GM23338 (cell line): Measurements from ENCODE around the gene ETV3. TPM values are rescaled to one million over a fixed set of nuclear protein-coding genes. Genes with fewer than 3 reads are reported as not detected.

Source experiments
- ATAC-seq: fragments of 200-7000 bp; cut with Tn5 transposase; 3 replicates; pipeline ENCODE4 v1.9.1; 2020
- DNase-seq: peaks from one replicate; pipeline ENCODE4 v3.0.0-alpha.2; 2015; ENCODE audit warnings: low spot score
- H2AFZ ChIP-seq: fragments of 200-600 bp; sonication (generic); 2 replicates; pipeline ENCODE4 v1.8.0; 2016; ENCODE audit warnings: antibody characterized with exemption, mild to moderate bottlenecking, moderate library complexity
- H3F3A ChIP-seq: fragments of 200-600 bp; sonication (generic); replicated peaks from 2 replicates; pipeline ENCODE4 v1.8.0; 2017; ENCODE audit warnings: antibody characterized with exemption, mixed run types, low read depth
- H3K27ac ChIP-seq: fragments of 200-600 bp; sonication (generic); 2 replicates; pipeline ENCODE4 v1.6.1; 2016; ENCODE audit warnings: low read depth
- H3K27me3 ChIP-seq: fragments of 200-600 bp; sonication (generic); 2 replicates; pipeline ENCODE4 v1.8.0; 2016; ENCODE audit warnings: mild to moderate bottlenecking, mixed run types, moderate library complexity; ENCODE audit not compliant: insufficient read depth
- H3K36me3 ChIP-seq: fragments of 200-600 bp; sonication (generic); 2 replicates; pipeline ENCODE4 v1.8.0; 2016; ENCODE audit warnings: mild to moderate bottlenecking; ENCODE audit not compliant: insufficient read depth
- H3K4me1 ChIP-seq: fragments of 200-600 bp; sonication (generic); 2 replicates; pipeline ENCODE4 v1.8.0; 2016; ENCODE audit warnings: mild to moderate bottlenecking, moderate library complexity; ENCODE audit not compliant: insufficient read depth
- H3K4me2 ChIP-seq: fragments of 200-600 bp; sonication (generic); 2 replicates; pipeline ENCODE4 v1.7.1; 2017; ENCODE audit warnings: mixed run types
- H3K4me3 ChIP-seq: fragments of 200-600 bp; sonication (generic); 2 replicates; pipeline ENCODE4 v1.6.1; 2016; ENCODE audit warnings: mixed run types
- H3K79me2 ChIP-seq: fragments of 200-600 bp; sonication (generic); replicated peaks from 2 replicates; pipeline ENCODE4 v1.8.0; 2017; ENCODE audit warnings: mild to moderate bottlenecking; ENCODE audit not compliant: insufficient read depth
- H3K9me2 ChIP-seq: fragments of 200-600 bp; sonication (generic); 2 replicates; pipeline ENCODE4 v1.8.0; 2017; ENCODE audit not compliant: insufficient read depth
- H4K20me1 ChIP-seq: fragments of 200-600 bp; sonication (generic); replicated peaks from 2 replicates; pipeline ENCODE4 v1.8.0; 2017; ENCODE audit warnings: mild to moderate bottlenecking; ENCODE audit not compliant: insufficient read depth
- H3K27ac Mint-ChIP-seq: 2 replicates; pipeline ENCODE4 v1.8.0; 2020; ENCODE audit warnings: inconsistent platforms, mild to moderate bottlenecking, moderate library complexity, mixed read lengths
- H3K27me3 Mint-ChIP-seq: 3 replicates; pipeline ENCODE4 v1.8.0; 2022; ENCODE audit warnings: low read depth, mild to moderate bottlenecking, moderate library complexity, mixed read lengths, inconsistent platforms; ENCODE audit not compliant: insufficient read depth, poor library complexity
- H3K36me3 Mint-ChIP-seq: 3 replicates; pipeline ENCODE4 v1.8.0; 2021; ENCODE audit warnings: low read depth, mild to moderate bottlenecking, inconsistent platforms, moderate library complexity, mixed read lengths
- H3K4me1 Mint-ChIP-seq: 3 replicates; pipeline ENCODE4 v1.8.0; 2020; ENCODE audit warnings: mild to moderate bottlenecking, inconsistent platforms, mixed read lengths
- H3K4me3 Mint-ChIP-seq: 3 replicates; pipeline ENCODE4 v1.8.0; 2021; ENCODE audit warnings: moderate library complexity, mild to moderate bottlenecking, inconsistent platforms, mixed read lengths
- H3K9me3 Mint-ChIP-seq: 3 replicates; pipeline ENCODE4 v1.8.0; 2020; ENCODE audit warnings: moderate library complexity, mild to moderate bottlenecking, inconsistent platforms, mixed read lengths
- CREB1 ChIP-seq: fragments of 250-450 bp; sonication (Bioruptor Pico); IDR thresholded peaks from 2 replicates; pipeline ENCODE4 v1.5.0; 2020; ENCODE audit warnings: low read depth, mild to moderate bottlenecking, moderate library complexity
- EZH2 ChIP-seq: fragments of 200-600 bp; sonication (generic); IDR thresholded peaks from one replicate; pipeline ENCODE4 v1.8.0; 2017; ENCODE audit warnings: antibody characterized with exemption, mild to moderate bottlenecking, low read depth; ENCODE audit not compliant: unreplicated experiment
- EZH2phosphoT487 ChIP-seq: fragments of 200-600 bp; sonication (generic); IDR thresholded peaks from one replicate; pipeline ENCODE4 v1.8.1; 2018; ENCODE audit warnings: antibody characterized with exemption; ENCODE audit not compliant: unreplicated experiment
- JUNB ChIP-seq: IDR thresholded peaks from one replicate; pipeline ENCODE4 v1.6.1; 2016; ENCODE audit warnings: antibody characterized with exemption; ENCODE audit not compliant: unreplicated experiment
- NANOG ChIP-seq: IDR thresholded peaks from 2 replicates; pipeline ENCODE4 v1.6.1; 2016; ENCODE audit warnings: antibody characterized with exemption, borderline replicate concordance
- POLR2AphosphoS5 ChIP-seq: IDR thresholded peaks from 2 replicates; pipeline ENCODE4 v1.6.1; 2016; ENCODE audit warnings: antibody characterized with exemption, low read depth
- STAT1 ChIP-seq: IDR thresholded peaks from one replicate; pipeline ENCODE4 v1.6.1; 2016; ENCODE audit warnings: antibody characterized with exemption; ENCODE audit not compliant: unreplicated experiment
- ZNF114 ChIP-seq: fragments of 250-450 bp; sonication (Bioruptor Pico); IDR thresholded peaks from 2 replicates; pipeline ENCODE4 v1.5.0; 2020; ENCODE audit warnings: mild to moderate bottlenecking, moderate library complexity
- ZNF331 ChIP-seq: fragments of 250-450 bp; sonication (Bioruptor Pico); IDR thresholded peaks from 2 replicates; pipeline ENCODE4 v1.5.0; 2020; ENCODE audit warnings: low read depth, mild to moderate bottlenecking, moderate library complexity
- polyA plus RNA-seq: library from polyadenylated mRNA; unstranded; fragments of >200 nt; fragmentation: Nextera tagmentation; extraction: Ambion mirVana; gene quantifications from 2 replicates; pipeline ENCODE4 v1.2.1, GENCODE V29; 2016
- total RNA-seq: library from RNA; depleted of rRNA; stranded (reverse); fragments of >200 nt; shearing (Covaris generic); gene quantifications from 2 replicates; pipeline ENCODE4 v1.2.3, GENCODE V29; 2014
- TF ChIP-seq, protein P1 (sequence below): IDR thresholded peaks from one replicate; pipeline ENCODE4 v1.6.1; 2018; ENCODE audit warnings: antibody characterized with exemption; ENCODE audit not compliant: unreplicated experiment
- TF ChIP-seq, protein P2 (sequence below), 2 experiments: fragments of 200-600 bp in 1 of 2; sonication (generic) in 1 of 2; conservative IDR thresholded peaks; 2 replicates each; pipeline versions ENCODE4 v1.5.1 to v1.6.1; 2016 to 2017; ENCODE audit warnings: antibody characterized with exemption in 2 of 2, low read depth in 2 of 2, mild to moderate bottlenecking in 2 of 2, moderate library complexity in 1 of 2
- TF ChIP-seq, protein P3 (sequence below): IDR thresholded peaks from 2 replicates; pipeline ENCODE4 v1.6.1; 2016; ENCODE audit warnings: antibody characterized with exemption
- TF ChIP-seq, protein P4 (sequence below): fragments of 250-450 bp; sonication (Bioruptor Pico); IDR thresholded peaks from 2 replicates; pipeline ENCODE4 v1.5.0; 2020; ENCODE audit warnings: mild to moderate bottlenecking, moderate library complexity

ETV3 gene
- total and polyA plus RNA-seq, 2 experiments from 2014 or later = 8.1 to 19.6 TPM

DNA sequence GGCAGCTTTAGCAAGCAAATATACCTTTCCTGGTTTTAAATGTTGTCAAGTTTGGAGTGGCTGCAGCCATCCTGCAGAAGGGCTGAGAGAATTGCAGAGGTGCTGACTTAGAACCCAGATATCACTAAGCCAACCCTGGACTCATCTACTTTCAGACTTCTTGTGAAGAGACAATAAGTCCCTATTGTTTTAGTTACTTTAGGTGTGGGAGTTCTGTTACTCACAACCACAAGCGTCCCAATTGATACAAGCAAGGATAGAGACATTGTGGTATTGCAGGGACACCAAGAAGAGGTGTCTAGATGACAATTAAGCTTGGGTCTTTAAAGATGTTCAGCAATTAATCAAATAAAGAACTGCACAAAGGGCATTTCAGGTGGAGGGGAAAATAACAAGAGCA is 8.8 kb upstream of the ETV3 start:
- no peak for TF ChIP-seq CREB1
- TF ChIP-seq EZH2phosphoT487 = no peak
- TF ChIP-seq EZH2 = no peak
- no peak for TF ChIP-seq POLR2AphosphoS5
- TF ChIP-seq, protein P1, sequence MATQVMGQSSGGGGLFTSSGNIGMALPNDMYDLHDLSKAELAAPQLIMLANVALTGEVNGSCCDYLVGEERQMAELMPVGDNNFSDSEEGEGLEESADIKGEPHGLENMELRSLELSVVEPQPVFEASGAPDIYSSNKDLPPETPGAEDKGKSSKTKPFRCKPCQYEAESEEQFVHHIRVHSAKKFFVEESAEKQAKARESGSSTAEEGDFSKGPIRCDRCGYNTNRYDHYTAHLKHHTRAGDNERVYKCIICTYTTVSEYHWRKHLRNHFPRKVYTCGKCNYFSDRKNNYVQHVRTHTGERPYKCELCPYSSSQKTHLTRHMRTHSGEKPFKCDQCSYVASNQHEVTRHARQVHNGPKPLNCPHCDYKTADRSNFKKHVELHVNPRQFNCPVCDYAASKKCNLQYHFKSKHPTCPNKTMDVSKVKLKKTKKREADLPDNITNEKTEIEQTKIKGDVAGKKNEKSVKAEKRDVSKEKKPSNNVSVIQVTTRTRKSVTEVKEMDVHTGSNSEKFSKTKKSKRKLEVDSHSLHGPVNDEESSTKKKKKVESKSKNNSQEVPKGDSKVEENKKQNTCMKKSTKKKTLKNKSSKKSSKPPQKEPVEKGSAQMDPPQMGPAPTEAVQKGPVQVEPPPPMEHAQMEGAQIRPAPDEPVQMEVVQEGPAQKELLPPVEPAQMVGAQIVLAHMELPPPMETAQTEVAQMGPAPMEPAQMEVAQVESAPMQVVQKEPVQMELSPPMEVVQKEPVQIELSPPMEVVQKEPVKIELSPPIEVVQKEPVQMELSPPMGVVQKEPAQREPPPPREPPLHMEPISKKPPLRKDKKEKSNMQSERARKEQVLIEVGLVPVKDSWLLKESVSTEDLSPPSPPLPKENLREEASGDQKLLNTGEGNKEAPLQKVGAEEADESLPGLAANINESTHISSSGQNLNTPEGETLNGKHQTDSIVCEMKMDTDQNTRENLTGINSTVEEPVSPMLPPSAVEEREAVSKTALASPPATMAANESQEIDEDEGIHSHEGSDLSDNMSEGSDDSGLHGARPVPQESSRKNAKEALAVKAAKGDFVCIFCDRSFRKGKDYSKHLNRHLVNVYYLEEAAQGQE = no peak
- no peak for TF ChIP-seq ZNF331 (CRISPR knock-in tag)
- TF ChIP-seq ZNF114 (CRISPR knock-in tag) = no peak
- TF ChIP-seq, protein P2, sequence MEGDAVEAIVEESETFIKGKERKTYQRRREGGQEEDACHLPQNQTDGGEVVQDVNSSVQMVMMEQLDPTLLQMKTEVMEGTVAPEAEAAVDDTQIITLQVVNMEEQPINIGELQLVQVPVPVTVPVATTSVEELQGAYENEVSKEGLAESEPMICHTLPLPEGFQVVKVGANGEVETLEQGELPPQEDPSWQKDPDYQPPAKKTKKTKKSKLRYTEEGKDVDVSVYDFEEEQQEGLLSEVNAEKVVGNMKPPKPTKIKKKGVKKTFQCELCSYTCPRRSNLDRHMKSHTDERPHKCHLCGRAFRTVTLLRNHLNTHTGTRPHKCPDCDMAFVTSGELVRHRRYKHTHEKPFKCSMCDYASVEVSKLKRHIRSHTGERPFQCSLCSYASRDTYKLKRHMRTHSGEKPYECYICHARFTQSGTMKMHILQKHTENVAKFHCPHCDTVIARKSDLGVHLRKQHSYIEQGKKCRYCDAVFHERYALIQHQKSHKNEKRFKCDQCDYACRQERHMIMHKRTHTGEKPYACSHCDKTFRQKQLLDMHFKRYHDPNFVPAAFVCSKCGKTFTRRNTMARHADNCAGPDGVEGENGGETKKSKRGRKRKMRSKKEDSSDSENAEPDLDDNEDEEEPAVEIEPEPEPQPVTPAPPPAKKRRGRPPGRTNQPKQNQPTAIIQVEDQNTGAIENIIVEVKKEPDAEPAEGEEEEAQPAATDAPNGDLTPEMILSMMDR (conservative IDR thresholded peaks at IDR 0.05; ENCODE audit: low read depth in 2 of 2) = no peak
- no peak for TF ChIP-seq STAT1
- no peak for TF ChIP-seq JUNB
- TF ChIP-seq, protein P3, sequence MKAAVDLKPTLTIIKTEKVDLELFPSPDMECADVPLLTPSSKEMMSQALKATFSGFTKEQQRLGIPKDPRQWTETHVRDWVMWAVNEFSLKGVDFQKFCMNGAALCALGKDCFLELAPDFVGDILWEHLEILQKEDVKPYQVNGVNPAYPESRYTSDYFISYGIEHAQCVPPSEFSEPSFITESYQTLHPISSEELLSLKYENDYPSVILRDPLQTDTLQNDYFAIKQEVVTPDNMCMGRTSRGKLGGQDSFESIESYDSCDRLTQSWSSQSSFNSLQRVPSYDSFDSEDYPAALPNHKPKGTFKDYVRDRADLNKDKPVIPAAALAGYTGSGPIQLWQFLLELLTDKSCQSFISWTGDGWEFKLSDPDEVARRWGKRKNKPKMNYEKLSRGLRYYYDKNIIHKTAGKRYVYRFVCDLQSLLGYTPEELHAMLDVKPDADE = no peak
- no peak for TF ChIP-seq NANOG
- TF ChIP-seq, protein P4, sequence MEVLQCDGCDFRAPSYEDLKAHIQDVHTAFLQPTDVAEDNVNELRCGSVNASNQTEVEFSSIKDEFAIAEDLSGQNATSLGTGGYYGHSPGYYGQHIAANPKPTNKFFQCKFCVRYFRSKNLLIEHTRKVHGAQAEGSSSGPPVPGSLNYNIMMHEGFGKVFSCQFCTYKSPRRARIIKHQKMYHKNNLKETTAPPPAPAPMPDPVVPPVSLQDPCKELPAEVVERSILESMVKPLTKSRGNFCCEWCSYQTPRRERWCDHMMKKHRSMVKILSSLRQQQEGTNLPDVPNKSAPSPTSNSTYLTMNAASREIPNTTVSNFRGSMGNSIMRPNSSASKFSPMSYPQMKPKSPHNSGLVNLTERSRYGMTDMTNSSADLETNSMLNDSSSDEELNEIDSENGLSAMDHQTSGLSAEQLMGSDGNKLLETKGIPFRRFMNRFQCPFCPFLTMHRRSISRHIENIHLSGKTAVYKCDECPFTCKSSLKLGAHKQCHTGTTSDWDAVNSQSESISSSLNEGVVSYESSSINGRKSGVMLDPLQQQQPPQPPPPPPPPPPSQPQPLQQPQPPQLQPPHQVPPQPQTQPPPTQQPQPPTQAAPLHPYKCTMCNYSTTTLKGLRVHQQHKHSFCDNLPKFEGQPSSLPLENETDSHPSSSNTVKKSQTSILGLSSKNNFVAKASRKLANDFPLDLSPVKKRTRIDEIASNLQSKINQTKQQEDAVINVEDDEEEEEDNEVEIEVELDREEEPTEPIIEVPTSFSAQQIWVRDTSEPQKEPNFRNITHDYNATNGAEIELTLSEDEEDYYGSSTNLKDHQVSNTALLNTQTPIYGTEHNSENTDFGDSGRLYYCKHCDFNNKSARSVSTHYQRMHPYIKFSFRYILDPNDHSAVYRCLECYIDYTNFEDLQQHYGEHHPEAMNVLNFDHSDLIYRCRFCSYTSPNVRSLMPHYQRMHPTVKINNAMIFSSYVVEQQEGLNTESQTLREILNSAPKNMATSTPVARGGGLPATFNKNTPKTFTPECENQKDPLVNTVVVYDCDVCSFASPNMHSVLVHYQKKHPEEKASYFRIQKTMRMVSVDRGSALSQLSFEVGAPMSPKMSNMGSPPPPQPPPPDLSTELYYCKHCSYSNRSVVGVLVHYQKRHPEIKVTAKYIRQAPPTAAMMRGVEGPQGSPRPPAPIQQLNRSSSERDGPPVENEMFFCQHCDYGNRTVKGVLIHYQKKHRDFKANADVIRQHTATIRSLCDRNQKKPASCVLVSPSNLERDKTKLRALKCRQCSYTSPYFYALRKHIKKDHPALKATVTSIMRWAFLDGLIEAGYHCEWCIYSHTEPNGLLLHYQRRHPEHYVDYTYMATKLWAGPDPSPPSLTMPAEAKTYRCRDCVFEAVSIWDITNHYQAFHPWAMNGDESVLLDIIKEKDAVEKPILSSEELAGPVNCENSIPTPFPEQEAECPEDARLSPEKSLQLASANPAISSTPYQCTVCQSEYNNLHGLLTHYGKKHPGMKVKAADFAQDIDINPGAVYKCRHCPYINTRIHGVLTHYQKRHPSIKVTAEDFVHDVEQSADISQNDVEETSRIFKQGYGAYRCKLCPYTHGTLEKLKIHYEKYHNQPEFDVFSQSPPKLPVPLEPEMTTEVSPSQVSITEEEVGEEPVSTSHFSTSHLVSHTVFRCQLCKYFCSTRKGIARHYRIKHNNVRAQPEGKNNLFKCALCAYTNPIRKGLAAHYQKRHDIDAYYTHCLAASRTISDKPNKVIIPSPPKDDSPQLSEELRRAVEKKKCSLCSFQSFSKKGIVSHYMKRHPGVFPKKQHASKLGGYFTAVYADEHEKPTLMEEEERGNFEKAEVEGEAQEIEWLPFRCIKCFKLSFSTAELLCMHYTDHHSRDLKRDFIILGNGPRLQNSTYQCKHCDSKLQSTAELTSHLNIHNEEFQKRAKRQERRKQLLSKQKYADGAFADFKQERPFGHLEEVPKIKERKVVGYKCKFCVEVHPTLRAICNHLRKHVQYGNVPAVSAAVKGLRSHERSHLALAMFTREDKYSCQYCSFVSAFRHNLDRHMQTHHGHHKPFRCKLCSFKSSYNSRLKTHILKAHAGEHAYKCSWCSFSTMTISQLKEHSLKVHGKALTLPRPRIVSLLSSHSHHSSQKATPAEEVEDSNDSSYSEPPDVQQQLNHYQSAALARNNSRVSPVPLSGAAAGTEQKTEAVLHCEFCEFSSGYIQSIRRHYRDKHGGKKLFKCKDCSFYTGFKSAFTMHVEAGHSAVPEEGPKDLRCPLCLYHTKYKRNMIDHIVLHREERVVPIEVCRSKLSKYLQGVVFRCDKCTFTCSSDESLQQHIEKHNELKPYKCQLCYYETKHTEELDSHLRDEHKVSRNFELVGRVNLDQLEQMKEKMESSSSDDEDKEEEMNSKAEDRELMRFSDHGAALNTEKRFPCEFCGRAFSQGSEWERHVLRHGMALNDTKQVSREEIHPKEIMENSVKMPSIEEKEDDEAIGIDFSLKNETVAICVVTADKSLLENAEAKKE (CRISPR knock-in tag) = no peak
- Histone ChIP-seq H4K20me1 (no peaks in the 10 kb centered on the region), H3K79me2 (no peaks in the 10 kb centered on the region), H3K4me2 (no peak overlapping the region), H2AFZ (no peak overlapping the region), H3K9me2 (no peaks in the 10 kb centered on the region; the same call in 1 of the 2 replicates), H3F3A (no peaks in the 10 kb centered on the region), H3K27me3 (peaks cover 4% of the 10 kb centered on the region; the same call in 1 of the 2 replicates), H3K4me1 (peaks cover 8% of the 10 kb centered on the region), H3K27ac (no peak overlapping the region), H3K4me3 (no peak overlapping the region), H3K36me3 (no peaks in the 10 kb centered on the region)
- Mint-ChIP-seq H3K27me3 (peaks cover 3% of the 10 kb centered on the region), H3K27ac (no peak overlapping the region), H3K4me3 (no peak overlapping the region), H3K9me3 (no peaks in the 10 kb centered on the region), H3K36me3 (no peaks in the 10 kb centered on the region), H3K4me1 (peaks cover 7% of the 10 kb centered on the region; the same call in 2 of the 3 replicates)
- no peak for ATAC-seq
- no peak for DNase-seq
